Effector memory CD4-positive, alpha-beta T cell (primary cell): ENCODE measurements around the gene RPL29.

ENCODE experiments used
- DNase-seq, 3 donors: peaks; one replicate each; pipeline ENCODE4 v3.0.0-alpha.2; 2020
- H3K27ac ChIP-seq: 2 replicates; pipeline ENCODE4 v1.7.0; 2013; ENCODE audit warnings: mild to moderate bottlenecking, low read length, moderate library complexity; ENCODE audit not compliant: insufficient read depth, poor library complexity, severe bottlenecking
- H3K27me3 ChIP-seq: replicated peaks from 2 replicates; pipeline ENCODE4 v1.7.0; 2013; ENCODE audit warnings: mild to moderate bottlenecking, low read length; ENCODE audit not compliant: insufficient read depth, control insufficient read depth, poor library complexity, severe bottlenecking
- H3K36me3 ChIP-seq: 2 replicates; pipeline ENCODE4 v1.7.0; 2013; ENCODE audit warnings: mild to moderate bottlenecking, low read length, moderate library complexity; ENCODE audit not compliant: control insufficient read depth, insufficient read depth
- H3K4me1 ChIP-seq: 2 replicates; pipeline ENCODE4 v1.7.0; 2013; ENCODE audit warnings: low read length, mild to moderate bottlenecking; ENCODE audit not compliant: control insufficient read depth, insufficient read depth, poor library complexity, severe bottlenecking
- H3K4me3 ChIP-seq: 2 replicates; pipeline ENCODE4 v1.7.0; 2013; ENCODE audit warnings: low read length, low read depth, mild to moderate bottlenecking; ENCODE audit not compliant: insufficient read depth, poor library complexity, severe bottlenecking
- H3K9me3 ChIP-seq: 2 replicates; pipeline ENCODE4 v1.7.0; 2013; ENCODE audit warnings: mild to moderate bottlenecking, low read length, moderate library complexity; ENCODE audit not compliant: control insufficient read depth

RPL29 gene

GRCh38 chr3:51974963-51975851 lies 20.5 kb downstream of the RPL29 start, which contains the start of gene ABHD14A:
TSS of gene ABHD14A (plus strand) at chr3:51975064. CDS start at chr3:51975136, 72 bp downstream.
- Histone ChIP-seq H3K9me3 (no peaks in the 10 kb centered on the region), H3K4me3 (peak within 1 kb of the TSS; percentile 94), H3K4me1 (peaks cover 12% of the 10 kb centered on the region), H3K27me3 (no peaks in the 10 kb centered on the region), H3K27ac (peak within 1 kb of the TSS; percentile 64), H3K36me3 (no peaks in the 10 kb centered on the region)
- peak; percentile 71 to 77 (median 71) for DNase-seq

GRCh38 chr3:51974277-51974962 lies 21.3 kb downstream of the RPL29 start:
- Histone ChIP-seq H3K9me3 (no peaks in the 10 kb centered on the region), H3K27ac (peak overlapping the region; percentile 64), H3K4me3 (peak overlapping the region; percentile 94), H3K4me1 (peaks cover 12% of the 10 kb centered on the region), H3K36me3 (no peaks in the 10 kb centered on the region), H3K27me3 (no peaks in the 10 kb centered on the region)
- no peak for DNase-seq

GRCh38 chr3:51971350-51971749 lies 24.3 kb downstream of the RPL29 start:
- Histone ChIP-seq H3K9me3 (no peaks in the 10 kb centered on the region), H3K4me1 (peaks cover 17% of the 10 kb centered on the region), H3K27ac (no peak overlapping the region), H3K27me3 (no peaks in the 10 kb centered on the region), H3K4me3 (no peak overlapping the region), H3K36me3 (no peaks in the 10 kb centered on the region)
- DNase-seq, result no peak

- Histone ChIP-seq H3K4me3 (no peak overlapping the region), H3K9me3 (no peaks in the 10 kb centered on the region), H3K27me3 (no peaks in the 10 kb centered on the region), H3K36me3 (no peaks in the 10 kb centered on the region), H3K27ac (no peak overlapping the region), H3K4me1 (peaks cover 23% of the 10 kb centered on the region)
- no peak for DNase-seq
These were observed 24.9 kb downstream of the RPL29 start for GRCh38 chr3:51970606-51971300.

GRCh38 chr3:51969841-51970240 lies 25.9 kb downstream of the RPL29 start:
- Histone ChIP-seq H3K27me3 (no peaks in the 10 kb centered on the region), H3K9me3 (no peaks in the 10 kb centered on the region), H3K27ac (no peak overlapping the region), H3K36me3 (no peaks in the 10 kb centered on the region), H3K4me1 (peaks cover 23% of the 10 kb centered on the region), H3K4me3 (no peak overlapping the region)
- no peak for DNase-seq

GRCh38 chr3:51968883-51969678 lies 26.6 kb downstream of the RPL29 start:
- DNase-seq, result no peak
- H3K27ac ChIP-seq, result no peak overlapping the region
- H3K36me3 ChIP-seq, result no peaks in the 10 kb centered on the region
- H3K4me1 ChIP-seq, result peaks cover 18% of the 10 kb centered on the region
- no peaks in the 10 kb centered on the region for H3K27me3 ChIP-seq
- no peaks in the 10 kb centered on the region for H3K9me3 ChIP-seq
- H3K4me3 ChIP-seq, result no peak overlapping the region

GRCh38 chr3:51968170-51968775 lies 27.4 kb downstream of the RPL29 start:
- Histone ChIP-seq H3K27me3 (no peaks in the 10 kb centered on the region), H3K36me3 (no peaks in the 10 kb centered on the region), H3K4me1 (peaks cover 16% of the 10 kb centered on the region), H3K27ac (peak overlapping the region; percentile 44), H3K4me3 (peak overlapping the region; percentile 48), H3K9me3 (no peaks in the 10 kb centered on the region)
- DNase-seq, result no peak

GRCh38 chr3:51967384-51968169 lies 28.1 kb downstream of the RPL29 start, which contains the start of gene PCBP4:
TSS of gene PCBP4 (minus strand) at chr3:51967454. CDS start at chr3:51961240, 6,214 bp downstream.
- H3K27me3 ChIP-seq, result no peaks in the 10 kb centered on the region
- peak in 2 of 3 donors; percentile 28 to 31 for DNase-seq
- peak within 1 kb of the TSS; percentile 55 for H3K27ac ChIP-seq
- H3K4me3 ChIP-seq, result peak within 1 kb of the TSS; percentile 53
- no peaks in the 10 kb centered on the region for H3K36me3 ChIP-seq
- H3K4me1 ChIP-seq, result peaks cover 16% of the 10 kb centered on the region
- no peaks in the 10 kb centered on the region for H3K9me3 ChIP-seq
